Activated CD4-positive, alpha-beta T cell treated with anti-CD3 and anti-CD28 coated beads for 4 hours (primary cell): Measurements from ENCODE around the gene SLC45A3.
"Not testable (repeated sequence)": the region's sequence is repeated elsewhere in the genome, so short reads cannot be mapped to it uniquely, and the experiment has no call there.

Experiments used
- DNase-seq, 2 donors: peaks; one replicate each; pipeline ENCODE4 v3.0.0-alpha.2; 2020

SLC45A3 gene

DNA sequence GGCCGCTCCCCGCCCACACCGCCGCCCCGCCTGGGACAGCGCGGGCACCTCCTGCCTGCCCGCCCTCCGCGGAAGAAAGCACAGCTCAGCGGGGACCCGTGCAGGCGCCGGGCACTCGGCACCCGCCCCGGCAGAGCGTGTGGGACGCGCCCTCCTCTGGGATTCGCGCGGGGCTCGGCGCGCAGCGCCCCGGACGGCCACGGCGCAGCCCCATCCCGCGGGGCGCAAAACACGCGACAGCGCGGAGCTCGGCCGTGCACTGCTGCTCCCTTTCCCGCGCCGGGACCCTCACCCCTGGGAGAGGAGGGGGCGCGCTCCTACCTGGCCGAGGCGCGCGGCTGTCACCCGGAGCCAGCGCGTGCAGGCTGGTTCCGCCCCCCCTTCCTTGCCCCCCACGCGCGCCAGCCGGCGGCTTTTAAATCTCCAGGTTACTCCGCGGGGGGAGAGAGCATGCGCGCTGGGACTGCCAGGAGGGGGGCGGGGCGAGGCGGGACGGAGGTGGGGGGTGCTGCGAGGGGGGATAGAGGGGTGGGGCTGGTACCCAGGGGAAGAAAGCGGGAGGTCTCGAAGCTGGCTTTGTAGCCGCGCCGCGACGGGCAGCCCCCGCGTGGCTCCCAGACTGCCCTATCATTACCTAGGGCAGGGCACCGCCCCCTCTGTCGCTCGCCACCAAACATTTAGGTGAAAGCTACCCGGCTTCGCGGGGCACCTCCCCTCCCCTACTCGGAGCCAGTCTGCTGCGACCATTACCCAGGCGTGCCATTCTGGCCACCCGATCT is at the start of gene SLC45A3:
Gene SLC45A3 (minus strand): TSS at position 437 of the 779 bp plus-strand sequence. CDS start 15,853 bp downstream, outside the sequence.
- peak; percentile 41 to 61 for DNase-seq

GRCh38 chr1:205726619-205727125 is 46.4 kb upstream of the SLC45A3 start:
- no peak for DNase-seq

DNA sequence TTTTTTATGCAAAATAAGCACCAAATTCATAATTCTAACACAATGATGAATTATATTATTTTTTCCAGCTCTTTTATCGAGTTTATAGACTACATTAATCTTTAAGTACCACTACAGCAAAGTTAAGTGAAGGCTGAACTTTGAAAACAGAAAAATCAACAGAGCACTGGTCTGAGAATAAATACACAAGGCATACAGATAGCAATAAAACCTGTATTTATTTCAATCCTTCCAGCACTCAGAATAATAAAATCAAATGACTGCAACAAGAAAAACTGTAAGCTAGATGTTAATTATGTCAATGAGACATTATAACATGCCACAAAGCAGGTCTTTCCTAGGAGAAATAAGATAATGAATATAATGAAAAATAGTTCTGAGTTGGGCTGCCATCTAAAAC is 45.2 kb upstream of the SLC45A3 start:
- DNase-seq: no peak

GRCh38 chr1:205720740-205721139 is 40.4 kb upstream of the SLC45A3 start:
- DNase-seq: not testable (repeated sequence)

DNA sequence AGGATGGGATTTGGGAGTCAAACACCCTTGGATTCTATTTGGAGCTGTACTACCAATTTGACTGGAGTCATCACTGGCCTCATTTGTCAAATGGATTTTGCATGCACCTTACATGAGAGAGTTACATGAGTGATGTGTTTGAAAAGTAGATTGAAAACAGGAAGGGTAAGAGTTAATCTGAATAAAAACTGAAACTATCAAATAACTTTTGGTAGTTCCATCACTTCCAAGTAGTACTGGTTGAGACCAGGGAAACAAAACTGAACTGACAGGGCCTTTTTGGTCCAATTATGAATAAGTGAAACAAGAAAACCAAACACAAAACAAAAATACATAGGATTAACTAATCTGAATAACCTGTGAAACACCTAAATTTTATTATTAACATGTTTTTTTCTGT is 39.5 kb upstream of the SLC45A3 start:
- no peak for DNase-seq

DNA sequence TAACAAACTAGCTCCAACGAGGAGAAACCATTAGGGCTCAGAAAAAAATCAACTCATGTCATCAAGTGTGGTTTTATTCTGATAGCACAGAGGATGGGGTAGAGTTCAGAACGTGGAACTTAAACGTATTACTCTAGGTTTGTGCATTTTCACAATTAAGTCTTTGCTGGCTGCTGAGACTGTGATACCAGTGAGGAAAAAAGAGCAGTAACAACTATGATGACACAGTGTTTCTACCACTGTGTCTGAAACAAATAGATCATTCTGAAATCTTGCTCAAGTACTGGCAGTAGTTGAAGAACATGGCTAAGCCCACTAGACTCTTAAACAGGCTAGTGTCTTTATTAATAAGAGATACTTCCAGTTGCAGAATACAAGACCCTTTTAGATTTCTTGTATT is 38.7 kb upstream of the SLC45A3 start:
- DNase-seq: no peak

DNA sequence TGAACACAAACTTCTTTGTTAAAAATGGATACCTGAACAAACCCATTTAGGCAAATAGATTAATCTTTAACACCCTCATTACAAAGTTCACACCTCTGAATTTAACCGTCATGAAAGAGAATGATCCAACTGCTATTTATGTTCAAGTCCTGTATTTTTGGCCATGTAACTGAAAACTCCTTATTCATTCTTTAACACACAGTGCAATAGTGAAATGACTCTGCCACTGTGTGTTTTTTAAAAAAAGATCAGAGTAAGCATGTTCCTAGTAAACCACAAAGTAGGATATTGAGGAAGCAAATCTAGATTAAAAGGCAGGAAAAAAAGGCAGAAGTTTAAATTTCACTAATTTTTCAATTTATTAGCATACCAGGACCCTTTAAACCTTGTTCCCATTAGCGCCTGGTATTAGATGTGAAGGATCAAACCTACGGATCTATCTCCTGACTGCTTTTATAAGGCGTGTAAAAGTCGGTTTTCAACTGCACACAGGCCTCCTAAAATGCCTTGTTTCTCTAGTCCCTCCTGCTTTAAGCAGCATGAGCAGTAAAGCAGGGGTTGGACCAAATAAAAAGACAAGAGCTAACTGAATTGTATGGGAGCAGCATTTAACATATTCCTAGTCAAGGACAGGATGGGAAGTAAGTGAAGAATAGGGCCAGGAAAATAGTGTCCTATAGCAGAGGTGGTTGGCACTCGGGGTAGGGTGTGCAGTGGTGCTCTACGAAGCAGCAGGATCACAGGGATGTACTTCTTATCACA is 36.2 kb upstream of the SLC45A3 start:
- DNase-seq: no peak

DNA sequence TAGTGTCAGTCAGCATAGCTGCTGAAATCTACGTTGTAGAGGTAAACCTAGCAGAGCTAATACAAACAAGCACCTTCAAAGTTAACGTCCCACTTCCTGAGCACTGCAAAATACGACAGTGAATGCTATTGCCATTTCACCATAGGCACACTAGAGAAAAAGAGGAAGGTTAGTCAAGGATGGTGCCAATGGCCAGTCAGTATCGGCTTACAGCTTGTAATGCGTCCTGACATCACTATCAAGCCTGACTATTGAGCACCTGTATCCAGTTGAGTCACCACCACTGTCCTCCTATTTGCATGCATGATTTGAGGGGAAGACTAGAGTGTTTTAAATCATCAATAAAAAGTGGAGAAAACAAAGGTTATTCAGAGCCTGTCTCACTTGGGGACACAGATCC is 35.3 kb upstream of the SLC45A3 start:
- DNase-seq: no peak

DNA sequence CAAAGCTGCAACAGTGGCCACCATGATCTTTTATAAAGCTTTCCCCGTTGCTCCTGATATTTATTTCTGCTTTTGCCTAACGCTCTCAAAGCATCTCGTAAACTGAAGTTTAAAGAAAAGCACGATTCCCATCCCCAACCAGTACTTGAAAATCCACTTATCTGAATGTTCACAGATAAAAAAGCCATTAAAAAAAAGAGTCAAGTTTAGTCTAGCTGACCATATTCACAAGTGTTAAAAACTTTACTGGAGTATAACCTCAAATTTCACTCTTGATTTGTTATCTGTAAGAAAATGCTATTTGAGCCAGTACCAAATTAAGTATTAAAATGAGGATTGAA is 34.6 kb upstream of the SLC45A3 start:
- no peak for DNase-seq

DNA sequence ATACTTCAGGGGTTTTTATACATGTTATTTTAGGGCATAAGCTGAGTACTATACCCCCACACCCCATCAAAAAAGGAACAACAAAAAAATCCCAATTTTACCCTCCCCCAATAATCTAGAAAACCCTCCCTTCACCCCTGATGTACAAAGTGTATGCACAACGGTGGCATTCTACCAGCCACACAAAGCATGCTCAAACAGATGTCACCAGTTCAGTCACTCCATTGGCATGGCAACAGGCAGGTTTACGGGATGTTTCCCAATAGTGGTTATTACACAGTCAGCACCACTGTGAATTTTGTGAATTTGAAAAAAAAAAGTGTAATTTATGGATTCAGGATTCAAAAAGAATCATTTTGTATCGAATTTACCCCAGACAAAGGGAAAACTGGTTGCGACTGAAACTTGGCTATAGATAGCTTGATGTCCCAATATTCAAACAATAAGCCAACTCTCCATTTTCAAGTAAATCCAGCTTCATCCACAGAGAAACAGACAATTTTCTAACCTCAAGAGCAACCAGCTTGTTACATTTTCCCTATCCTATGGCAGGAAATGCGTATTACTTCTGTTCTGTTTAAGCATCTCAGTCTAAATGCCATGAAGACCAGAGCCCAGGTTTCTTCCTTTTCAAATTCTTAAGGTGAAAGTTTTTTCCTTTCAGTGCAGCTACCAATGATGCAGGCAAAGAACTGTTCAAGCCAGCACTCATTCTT is 34.0 kb upstream of the SLC45A3 start:
- DNase-seq: no peak

GRCh38 chr1:205711105-205712048 is 31.1 kb upstream of the SLC45A3 start:
- DNase-seq: peak; percentile 78 to 82

DNA sequence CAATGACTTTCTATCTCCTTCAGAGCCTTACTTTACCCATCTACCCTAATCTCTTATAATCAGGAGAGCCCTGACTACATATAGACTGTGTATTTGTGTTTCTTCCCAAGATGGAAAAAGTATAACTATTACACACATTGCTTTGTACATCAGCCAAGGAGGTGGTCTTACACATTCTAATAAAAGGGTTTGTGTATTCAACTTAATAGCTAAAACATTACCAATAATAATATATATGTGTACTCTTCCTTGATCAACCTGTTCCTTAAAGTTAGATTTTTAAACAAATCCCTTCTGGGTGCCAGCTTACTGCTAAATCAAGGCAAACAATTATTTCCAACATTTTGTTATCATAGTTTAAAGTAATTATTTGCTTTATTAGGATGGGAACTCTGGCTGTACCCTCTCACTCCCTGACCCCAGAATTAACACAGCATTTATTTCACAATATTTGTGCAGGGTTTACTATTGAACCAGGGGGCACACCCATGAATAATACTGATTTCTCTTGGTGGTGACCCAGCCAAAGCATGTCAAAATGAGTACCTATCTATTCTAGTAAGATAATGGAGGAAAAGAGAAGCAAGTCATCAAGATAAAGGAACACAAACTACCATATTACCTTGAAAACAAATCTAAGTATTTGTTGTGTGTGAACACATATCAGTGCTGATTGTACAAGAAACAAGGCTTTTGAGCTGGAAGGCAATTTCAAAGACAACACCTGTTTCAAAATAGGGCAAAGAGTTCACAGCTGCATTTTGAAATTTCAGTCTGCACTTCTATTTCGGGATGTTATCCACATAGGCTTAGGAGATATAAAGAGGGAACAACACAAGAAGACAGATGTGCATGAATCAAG is 30.1 kb upstream of the SLC45A3 start:
- DNase-seq: no peak

- DNase-seq: no peak
Measured at GRCh38 chr1:205709640-205710039, 29.3 kb upstream of the SLC45A3 start.

GRCh38 chr1:205709059-205709398 is 28.7 kb upstream of the SLC45A3 start:
- DNase-seq: no peak

- no peak for DNase-seq
Measured at GRCh38 chr1:205706601-205707502, 26.5 kb upstream of the SLC45A3 start.

DNA sequence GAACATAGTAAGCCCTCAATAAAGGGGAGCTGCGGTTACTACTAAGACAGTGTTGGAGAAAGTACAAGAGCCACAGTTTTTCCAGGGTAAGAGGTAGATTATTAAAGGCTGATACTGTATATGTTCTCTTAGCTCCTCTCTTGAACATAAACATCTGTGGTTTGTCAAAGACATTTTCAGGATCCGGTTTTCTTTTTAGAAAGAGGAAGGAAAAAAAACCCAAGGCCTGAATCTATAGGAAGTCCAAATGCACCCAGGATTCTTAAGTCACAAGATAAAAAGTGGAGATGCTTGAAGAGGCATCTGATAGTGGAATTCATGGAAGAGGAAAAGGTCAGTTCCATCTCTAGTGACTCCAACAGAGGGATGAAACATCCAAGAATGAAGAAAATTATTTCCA is 24.6 kb upstream of the SLC45A3 start:
- no peak for DNase-seq

DNA sequence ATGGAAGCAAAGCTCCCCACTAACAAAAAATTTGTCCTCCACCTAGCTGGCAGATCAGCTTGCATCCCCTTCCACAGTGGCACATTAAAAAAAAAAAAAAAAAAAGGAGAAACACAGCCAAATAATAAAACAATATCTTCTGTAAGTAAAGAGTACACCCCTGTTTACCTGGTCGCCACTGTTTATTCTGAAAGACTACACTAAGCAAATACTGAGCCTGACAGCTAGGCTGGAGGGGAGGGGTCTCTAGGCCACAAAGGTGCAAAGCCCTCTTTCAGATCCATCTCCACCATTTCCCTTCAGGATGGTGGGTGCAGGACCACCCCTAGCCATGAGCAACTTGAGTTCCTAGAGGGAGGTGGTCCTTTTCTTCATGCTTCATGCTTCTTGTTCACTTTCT is 22.8 kb upstream of the SLC45A3 start:
- DNase-seq: no peak

DNA sequence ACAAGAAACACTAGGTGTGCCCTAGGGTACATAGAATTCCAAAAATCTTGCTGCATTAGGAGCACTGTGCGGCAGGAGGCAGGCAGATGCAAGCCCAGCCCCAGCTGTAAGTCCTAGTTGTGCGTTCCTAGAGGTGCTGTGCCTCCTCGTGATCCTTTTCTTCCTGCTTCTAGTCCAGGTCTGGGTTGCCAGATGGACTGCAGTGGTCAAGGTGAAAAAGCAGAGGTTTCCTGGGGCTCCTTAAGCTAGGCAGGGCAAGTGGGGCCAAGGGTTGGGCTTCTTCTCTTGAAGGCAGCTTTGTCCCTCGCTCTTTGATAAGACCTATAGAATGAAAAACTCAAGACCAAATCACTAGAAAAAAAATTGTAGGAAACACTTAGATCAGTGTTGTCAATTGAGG is 21.6 kb upstream of the SLC45A3 start:
- DNase-seq: no peak

DNA sequence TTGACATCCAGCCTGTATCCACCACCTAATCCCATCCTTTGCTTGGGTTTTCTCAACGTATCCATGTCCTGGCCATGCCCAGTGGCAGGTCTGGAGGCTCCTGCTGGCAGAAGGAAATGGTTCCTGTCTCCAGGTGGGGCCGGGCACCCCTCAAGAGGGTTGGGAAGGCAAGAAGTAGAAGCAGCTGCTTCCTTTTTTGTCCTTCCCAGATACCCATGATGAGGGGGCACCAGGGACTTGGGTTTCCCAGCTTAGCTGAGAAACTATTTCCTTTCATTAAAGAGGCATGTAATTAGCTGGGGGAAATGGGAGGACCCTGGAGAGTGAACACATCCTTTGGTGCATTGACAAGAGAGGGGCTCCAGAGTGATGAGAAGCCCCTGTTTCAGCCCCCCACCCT is 21.1 kb upstream of the SLC45A3 start:
- no peak for DNase-seq

DNA sequence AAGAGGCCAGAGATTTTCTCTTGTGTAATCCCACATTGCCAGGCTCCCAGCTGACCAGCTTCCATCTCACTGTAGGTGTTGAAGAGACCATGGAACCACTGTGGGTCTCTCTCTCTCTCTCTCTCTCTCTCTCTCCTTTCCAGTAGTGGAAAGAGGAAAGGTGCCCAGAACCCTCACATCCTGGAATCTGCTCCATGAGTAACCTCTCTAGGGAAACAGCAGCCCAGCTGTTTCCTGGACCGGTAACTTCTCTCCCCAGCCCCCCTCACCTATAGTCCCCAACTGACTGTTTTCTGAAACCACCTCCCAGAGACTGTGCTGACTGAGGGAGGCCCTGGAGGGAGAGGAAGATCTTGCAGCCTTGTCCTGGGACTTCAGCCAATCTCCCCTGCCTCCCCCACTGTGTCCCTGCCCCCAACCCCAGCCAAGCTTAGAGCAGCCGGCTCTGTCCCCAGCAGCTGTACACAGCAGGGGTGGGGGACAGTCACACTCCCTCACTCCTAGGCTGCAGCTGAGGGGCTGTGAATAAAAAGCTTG is 20.6 kb upstream of the SLC45A3 start:
- no peak for DNase-seq
